ENCODE measurements around the gene FGFRL1. TPM values are rescaled to one million over a fixed set of nuclear protein-coding genes. Genes with fewer than 3 reads are reported as not detected.
A peak's percentile ranks its signal among the peaks of the same experiment; 100 is the strongest.
"Not testable (repeated sequence)": the region's sequence is repeated elsewhere in the genome, so short reads cannot be mapped to it uniquely, and the experiment has no call there.

Gene FGFRL1
- total RNA-seq, 2 donors from 2014 or later, result 38.7 to 50.4 TPM

DNA sequence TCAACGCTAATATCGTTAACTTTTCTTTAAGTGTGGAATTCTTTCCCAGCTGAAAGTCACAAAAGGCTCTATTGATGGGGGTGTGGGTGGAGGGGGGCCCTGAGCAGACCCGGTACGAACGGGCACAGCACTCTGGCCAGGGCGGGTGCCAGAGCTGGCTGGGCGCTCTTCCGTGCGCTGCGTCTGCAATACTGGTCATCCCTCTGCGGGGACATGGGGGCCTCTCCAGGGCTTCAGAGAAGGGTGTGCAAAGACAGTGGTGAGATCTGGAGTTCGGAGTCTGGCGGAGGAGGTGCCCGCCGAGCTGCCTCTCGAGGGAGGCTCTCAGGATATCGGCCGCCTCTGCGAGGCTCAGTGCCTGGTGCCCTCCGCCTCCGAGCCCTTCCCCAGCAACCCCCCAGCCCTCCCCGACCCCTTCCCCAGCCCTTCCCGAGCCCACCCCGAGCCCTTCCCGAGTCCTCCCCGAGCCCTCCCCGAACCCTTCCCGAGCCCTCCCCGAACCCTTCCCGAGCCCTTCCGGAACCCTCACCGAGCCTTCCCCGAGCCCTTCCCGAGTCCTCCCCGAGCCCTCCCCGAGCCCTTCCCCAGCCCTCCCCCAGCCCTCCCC is 34.3 kb downstream of the FGFRL1 start:
- peaks cover 35% of the 10 kb centered on the region for H3K4me1 ChIP-seq
- DNase-seq (peak in 2 of 4 donors; percentile 5 to 10), ATAC-seq (no peak)
- H3K4me3 ChIP-seq, result no peak overlapping the region
- 50 to 51% methylated on average over 13 to 25 of the region's 36 CpGs for WGBS, 2 donors
- intact Hi-C loops (cut with DNase I), result no loop called here
- H3K27ac ChIP-seq, result no peak overlapping the region
- TF ChIP-seq, protein P1, sequence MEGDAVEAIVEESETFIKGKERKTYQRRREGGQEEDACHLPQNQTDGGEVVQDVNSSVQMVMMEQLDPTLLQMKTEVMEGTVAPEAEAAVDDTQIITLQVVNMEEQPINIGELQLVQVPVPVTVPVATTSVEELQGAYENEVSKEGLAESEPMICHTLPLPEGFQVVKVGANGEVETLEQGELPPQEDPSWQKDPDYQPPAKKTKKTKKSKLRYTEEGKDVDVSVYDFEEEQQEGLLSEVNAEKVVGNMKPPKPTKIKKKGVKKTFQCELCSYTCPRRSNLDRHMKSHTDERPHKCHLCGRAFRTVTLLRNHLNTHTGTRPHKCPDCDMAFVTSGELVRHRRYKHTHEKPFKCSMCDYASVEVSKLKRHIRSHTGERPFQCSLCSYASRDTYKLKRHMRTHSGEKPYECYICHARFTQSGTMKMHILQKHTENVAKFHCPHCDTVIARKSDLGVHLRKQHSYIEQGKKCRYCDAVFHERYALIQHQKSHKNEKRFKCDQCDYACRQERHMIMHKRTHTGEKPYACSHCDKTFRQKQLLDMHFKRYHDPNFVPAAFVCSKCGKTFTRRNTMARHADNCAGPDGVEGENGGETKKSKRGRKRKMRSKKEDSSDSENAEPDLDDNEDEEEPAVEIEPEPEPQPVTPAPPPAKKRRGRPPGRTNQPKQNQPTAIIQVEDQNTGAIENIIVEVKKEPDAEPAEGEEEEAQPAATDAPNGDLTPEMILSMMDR (IDR thresholded peaks at IDR 0.05), result no peak
- no peak for TF ChIP-seq POLR2A (IDR thresholded peaks at IDR 0.05)
- H3K27me3 ChIP-seq, result peaks cover 0 to 3% of the 10 kb centered on the region in 2 donors
- no peaks in the 10 kb centered on the region for H3K9me3 ChIP-seq
- H3K36me3 ChIP-seq (replicated peaks in 1 of 2; ENCODE audit: insufficient read depth in 1 of 2, low read depth in 2 of 2), result no peaks in the 10 kb centered on the region

DNA sequence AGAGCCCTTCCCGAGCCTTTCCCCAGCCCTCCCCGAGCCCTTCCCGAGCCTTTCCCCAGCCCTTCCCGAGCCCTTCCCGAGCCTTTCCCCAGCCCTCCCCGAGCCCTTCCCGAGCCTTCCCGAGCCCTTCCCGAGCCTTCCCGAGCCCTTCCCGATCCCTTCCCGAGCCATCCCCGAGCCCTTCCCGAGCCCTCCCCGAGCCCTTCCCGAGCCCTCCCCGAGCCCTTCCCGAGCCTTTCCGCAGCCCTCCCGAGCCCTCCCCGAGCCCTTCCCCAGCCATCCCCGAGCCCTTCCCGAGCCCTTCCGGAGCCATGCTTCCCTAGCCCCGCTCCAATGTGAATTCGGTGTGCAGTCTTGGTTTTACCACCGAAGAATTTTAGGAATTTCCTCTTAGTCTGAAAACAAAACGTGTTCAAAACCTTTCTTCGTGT is 35.2 kb downstream of the FGFRL1 start:
- H3K4me3 ChIP-seq; H3K9me3 ChIP-seq; H3K36me3 ChIP-seq (replicated peaks in 1 of 2; ENCODE audit: insufficient read depth in 1 of 2, low read depth in 2 of 2); H3K27me3 ChIP-seq; intact Hi-C loops (cut with DNase I): not testable (repeated sequence)
- Histone ChIP-seq H3K4me1 (peaks cover 31% of the 10 kb centered on the region), H3K27ac (peak overlapping the region in 3 of 4 donors; percentile 28 to 43 (median 29))
- 12 to 30% methylated on average over 29 of the region's 29 CpGs for WGBS, 2 donors
- DNase-seq, result peak; percentile 73 to 82 (median 77)
- peak; percentile 37 for ATAC-seq

DNA sequence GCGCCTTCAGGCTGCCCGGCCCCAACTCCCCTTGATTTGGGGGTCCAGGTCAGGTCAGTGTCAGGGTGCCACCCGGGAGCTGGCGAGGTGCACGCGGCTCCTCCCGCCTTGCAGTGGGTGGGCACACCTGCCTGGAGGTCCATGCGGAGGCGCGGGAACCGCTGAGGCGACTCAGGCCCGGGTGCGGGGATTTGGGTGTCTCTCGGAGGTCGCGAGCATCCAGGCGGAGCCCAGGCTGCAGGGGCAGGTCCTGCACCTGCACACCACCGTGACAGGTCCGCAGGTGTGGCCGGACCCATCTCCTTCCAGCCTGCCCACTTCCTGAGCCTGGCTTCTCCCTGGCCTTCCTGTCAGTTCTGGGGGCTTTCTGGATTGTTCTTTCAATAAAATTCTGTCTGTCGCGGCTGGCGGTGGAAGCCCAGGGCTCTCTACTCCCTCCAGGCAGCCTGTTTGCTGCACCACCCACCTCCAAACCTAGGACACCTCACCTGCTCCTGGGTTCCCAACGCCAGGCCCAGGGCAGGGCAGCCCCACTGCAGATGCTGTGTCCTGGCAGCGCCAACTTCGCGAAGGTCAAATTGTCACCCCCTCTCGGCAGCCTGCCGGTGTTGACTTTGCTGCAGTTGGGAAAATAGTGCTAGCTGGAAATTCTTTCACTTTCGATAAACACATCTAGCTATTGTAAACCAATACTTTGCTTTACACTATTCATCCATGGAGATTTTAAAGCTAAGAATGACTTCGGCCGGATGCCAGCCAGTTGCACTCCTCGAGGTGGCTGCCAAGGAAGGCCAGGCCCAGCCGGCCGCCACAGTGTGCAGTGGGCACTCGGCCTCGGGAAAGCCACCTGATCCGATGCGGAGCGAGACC is 35.9 kb downstream of the FGFRL1 start:
- intact Hi-C loops (cut with DNase I), result no loop called here
- ATAC-seq, result peak; percentile 37
- Histone ChIP-seq H3K4me1 (peaks cover 31% of the 10 kb centered on the region), H3K36me3 (replicated peaks in 1 of 2; ENCODE audit: insufficient read depth in 1 of 2, low read depth in 2 of 2) (no peaks in the 10 kb centered on the region), H3K27ac (peak overlapping the region; percentile 28 to 54 (median 44)), H3K4me3 (no peak overlapping the region), H3K9me3 (no peaks in the 10 kb centered on the region), H3K27me3 (peaks cover 0 to 3% of the 10 kb centered on the region in 2 donors)
- DNase-seq, result peak; percentile 45 to 71 (median 53)
- WGBS, 2 donors, result 51 to 58% methylated on average over 18 to 41 of the region's 41 CpGs
- TF ChIP-seq, protein P1 (IDR thresholded peaks at IDR 0.05), result no peak
- TF ChIP-seq POLR2A (IDR thresholded peaks at IDR 0.05), result no peak

DNA sequence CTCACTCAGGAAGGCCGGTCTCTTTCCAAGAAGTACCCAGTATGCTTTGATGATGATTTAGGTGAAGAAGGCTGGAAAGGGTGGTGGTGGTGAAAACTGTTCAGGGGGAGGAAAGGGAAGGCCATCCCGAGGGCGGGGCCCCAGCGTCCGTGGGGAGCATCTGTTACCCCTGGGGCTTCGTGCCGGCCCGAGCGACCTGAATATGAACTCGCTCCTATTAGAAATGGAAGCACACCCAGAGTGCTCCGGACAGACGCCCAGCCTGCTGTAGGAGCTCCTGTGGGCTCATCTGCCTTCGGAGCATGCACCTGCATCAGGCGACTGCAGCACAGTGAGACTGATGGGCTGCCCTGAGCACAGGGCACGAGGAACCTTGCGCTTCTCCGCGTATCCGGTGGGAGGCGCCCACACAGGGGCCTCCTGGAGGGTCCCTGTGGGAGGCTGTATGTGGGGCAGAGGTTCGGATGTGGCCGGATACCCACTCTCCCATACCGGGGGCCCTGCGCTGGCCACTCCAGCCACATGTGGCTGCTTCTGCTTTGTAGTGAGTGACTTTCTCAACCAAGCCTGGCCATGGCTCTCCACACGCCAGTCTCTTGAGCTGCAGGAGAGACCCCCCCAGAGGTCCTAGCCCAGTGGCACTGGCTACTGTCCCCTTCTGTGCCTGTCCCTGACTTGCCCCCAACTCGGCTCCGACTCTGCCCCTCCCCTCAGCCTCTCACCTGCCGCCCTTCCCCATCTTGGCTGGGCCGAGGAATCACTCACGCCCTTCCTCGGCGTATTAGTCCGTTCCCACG is 36.7 kb downstream of the FGFRL1 start:
- H3K36me3 ChIP-seq (replicated peaks in 1 of 2; ENCODE audit: insufficient read depth in 1 of 2, low read depth in 2 of 2), result no peaks in the 10 kb centered on the region
- DNase-seq, result peak in 2 of 4 donors; percentile 6 to 12
- peak overlapping the region in 3 of 4 donors; percentile 16 to 54 (median 45) for H3K27ac ChIP-seq
- peaks cover 36% of the 10 kb centered on the region for H3K4me1 ChIP-seq
- no peak for ATAC-seq
- H3K9me3 ChIP-seq, result no peaks in the 10 kb centered on the region
- peaks cover 0 to 3% of the 10 kb centered on the region in 2 donors for H3K27me3 ChIP-seq
- intact Hi-C loops (cut with DNase I), result no loop called here
- TF ChIP-seq POLR2A (IDR thresholded peaks at IDR 0.05), result no peak
- TF ChIP-seq, protein P1 (IDR thresholded peaks at IDR 0.05), result no peak
- WGBS, 2 donors, result 84 to 86% methylated on average over 25 to 31 of the region's 34 CpGs
- no peak overlapping the region for H3K4me3 ChIP-seq
